ENCODE data around the gene FAM32A.

FAM32A gene

DNA sequence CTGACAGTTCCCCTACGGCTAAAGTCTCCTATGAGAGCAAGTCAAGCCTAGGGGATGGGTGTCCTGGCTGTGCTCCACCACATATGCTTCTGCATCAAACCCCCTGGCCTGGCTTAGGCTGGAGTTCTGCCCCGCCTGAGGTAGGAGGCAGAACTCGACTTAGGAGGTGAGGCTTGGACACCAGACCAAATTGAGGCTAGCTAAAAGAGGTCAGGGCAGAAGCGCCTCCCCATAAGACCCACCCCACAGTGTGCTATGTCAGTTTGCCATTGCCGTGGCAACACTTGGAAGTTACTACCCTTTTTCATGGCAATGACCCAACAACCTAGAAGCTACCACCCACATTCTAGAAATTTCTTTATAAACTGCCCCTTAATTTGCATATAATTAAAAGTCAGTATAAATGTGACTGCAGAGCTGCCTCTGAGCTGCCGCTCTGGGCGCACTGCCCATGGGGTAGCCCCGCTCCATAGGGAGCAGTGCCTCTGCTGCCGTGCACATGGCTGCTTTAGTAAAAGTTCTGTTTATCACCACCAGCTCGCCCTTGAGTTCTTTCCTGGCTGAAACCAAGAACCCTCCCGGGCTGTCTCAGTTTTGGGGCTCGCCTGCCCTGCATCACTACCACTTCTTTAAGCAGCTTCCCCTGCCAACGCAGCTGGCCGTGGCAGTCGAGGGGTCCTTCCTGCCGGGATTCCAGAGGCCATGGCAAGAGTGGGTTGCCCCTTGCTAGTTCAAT lies 32.7 kb downstream of the FAM32A start:
- H3K4me3 Mint-ChIP-seq, result peak overlapping the region; percentile 73
- H3K9me3 Mint-ChIP-seq (ENCODE audit: low read depth), result peaks cover 3% of the 10 kb centered on the region
- H3K27me3 Mint-ChIP-seq, result no peaks in the 10 kb centered on the region
- peak overlapping the region; percentile 87 for H3K27ac Mint-ChIP-seq
- peaks cover 62% of the 10 kb centered on the region for H3K4me1 Mint-ChIP-seq (ENCODE audit: low read depth)
- peaks cover 32% of the 10 kb centered on the region for H3K36me3 Mint-ChIP-seq

DNA sequence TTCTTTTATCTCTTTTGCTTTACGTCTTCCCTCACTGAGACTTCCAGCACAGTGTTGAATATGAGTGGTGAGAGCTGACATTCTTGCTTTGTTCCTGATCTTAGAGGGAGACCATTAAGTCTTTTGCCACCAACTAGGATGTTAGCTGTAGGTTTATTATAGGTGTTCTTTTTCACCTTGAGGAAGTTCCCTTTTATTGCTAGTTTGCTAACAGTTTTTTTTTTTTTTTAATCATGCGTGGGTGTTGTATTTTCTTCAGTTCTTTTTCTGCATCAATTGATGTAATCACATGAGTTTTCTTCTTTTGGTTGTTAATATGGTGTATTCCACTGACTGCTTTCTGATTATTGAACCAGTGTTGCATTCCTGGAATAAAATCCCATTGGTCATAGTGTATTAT lies 33.6 kb downstream of the FAM32A start:
- Mint-ChIP-seq H3K36me3 (peaks cover 35% of the 10 kb centered on the region), H3K27ac (peak overlapping the region; percentile 87), H3K27me3 (no peaks in the 10 kb centered on the region), H3K4me3 (peak overlapping the region; percentile 73), H3K4me1 (ENCODE audit: low read depth) (peaks cover 53% of the 10 kb centered on the region), H3K9me3 (ENCODE audit: low read depth) (peaks cover 3% of the 10 kb centered on the region)

DNA sequence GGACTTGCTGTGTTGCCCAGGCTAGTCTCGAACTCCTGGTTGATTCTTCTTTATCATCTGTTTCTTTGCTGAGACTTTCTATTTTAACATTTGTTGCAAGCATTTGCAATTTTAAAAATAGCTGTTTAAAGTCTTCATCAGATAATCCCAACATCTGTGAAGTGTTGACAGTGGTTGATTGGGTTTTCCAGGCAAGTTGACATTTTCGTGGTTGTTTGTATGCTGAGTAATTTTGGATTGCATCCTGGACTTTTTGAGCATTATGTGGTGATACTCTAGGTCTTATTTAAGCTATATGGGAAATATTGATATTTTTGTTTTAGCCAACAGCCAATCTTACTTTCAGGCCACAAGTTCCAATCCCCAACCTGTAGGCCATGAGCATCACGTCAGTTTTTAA lies 37.6 kb downstream of the FAM32A start:
- Mint-ChIP-seq H3K27ac (no peak overlapping the region), H3K36me3 (peaks cover 28% of the 10 kb centered on the region), H3K4me3 (no peak overlapping the region), H3K4me1 (ENCODE audit: low read depth) (peaks cover 23% of the 10 kb centered on the region), H3K27me3 (no peaks in the 10 kb centered on the region), H3K9me3 (ENCODE audit: low read depth) (peaks cover 3% of the 10 kb centered on the region)

DNA sequence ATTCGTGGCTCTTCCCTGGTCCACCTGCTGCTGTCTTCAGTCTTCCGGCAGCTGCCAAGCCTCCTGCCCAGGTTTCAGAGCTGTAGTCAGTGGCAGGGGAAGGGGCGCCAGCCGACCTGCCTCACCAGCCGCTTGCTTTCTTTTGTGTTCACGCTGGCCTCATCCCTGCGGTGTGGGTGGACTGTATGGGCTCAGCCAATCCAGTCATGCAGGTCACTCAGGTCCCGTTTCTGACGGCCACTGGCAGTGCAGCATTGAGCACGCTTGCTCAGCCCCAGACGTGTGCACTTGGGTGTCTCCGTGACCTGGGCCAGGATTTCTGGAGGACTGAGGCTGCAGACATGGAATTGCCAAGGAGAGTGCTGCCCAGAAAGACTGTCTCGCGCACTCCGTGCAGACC lies 38.5 kb downstream of the FAM32A start:
- Mint-ChIP-seq H3K4me3 (no peak overlapping the region), H3K27ac (no peak overlapping the region), H3K4me1 (ENCODE audit: low read depth) (peaks cover 14% of the 10 kb centered on the region), H3K27me3 (no peaks in the 10 kb centered on the region), H3K36me3 (peaks cover 24% of the 10 kb centered on the region), H3K9me3 (ENCODE audit: low read depth) (peaks cover 3% of the 10 kb centered on the region)

DNA sequence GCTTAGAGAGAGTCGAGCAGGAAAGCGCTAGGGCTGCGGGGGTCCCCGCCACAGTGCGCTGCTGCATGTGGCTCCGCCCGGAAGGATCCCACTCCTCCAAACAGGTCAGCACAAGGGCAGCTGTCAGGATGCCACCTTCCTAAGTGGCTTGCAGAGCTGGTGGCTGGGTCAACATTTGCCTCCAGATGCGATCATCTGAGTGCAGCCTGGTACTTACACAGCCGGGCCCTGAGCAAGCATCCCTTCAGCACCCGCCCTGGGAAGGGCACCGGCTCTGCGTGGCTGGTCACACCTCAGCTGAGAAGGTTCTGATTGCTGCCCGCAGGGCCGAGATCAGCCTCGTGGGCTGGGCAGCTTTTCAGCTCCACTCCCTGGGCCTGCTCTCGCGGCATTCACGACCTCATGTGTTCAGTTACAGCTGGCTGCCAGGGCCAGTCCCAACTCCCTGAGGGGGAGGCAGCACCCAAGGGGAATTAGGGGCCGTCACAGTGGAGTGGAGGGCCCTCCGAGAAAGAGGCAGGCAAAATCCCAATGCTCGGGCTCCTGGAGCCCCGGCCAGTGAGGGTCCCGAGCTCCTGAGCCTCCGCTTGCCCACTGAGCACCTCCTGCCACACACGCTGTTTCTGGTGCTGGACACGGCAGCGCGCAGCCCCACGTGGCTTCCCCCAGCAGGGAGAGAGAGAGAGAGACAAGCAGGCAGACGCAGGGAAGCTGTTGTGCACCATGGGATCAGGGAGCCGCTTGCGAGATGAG lies 39.3 kb downstream of the FAM32A start:
- Mint-ChIP-seq H3K27me3 (no peaks in the 10 kb centered on the region), H3K27ac (no peak overlapping the region), H3K9me3 (ENCODE audit: low read depth) (peaks cover 3% of the 10 kb centered on the region), H3K36me3 (peaks cover 20% of the 10 kb centered on the region), H3K4me1 (ENCODE audit: low read depth) (peaks cover 9% of the 10 kb centered on the region), H3K4me3 (no peak overlapping the region)

DNA sequence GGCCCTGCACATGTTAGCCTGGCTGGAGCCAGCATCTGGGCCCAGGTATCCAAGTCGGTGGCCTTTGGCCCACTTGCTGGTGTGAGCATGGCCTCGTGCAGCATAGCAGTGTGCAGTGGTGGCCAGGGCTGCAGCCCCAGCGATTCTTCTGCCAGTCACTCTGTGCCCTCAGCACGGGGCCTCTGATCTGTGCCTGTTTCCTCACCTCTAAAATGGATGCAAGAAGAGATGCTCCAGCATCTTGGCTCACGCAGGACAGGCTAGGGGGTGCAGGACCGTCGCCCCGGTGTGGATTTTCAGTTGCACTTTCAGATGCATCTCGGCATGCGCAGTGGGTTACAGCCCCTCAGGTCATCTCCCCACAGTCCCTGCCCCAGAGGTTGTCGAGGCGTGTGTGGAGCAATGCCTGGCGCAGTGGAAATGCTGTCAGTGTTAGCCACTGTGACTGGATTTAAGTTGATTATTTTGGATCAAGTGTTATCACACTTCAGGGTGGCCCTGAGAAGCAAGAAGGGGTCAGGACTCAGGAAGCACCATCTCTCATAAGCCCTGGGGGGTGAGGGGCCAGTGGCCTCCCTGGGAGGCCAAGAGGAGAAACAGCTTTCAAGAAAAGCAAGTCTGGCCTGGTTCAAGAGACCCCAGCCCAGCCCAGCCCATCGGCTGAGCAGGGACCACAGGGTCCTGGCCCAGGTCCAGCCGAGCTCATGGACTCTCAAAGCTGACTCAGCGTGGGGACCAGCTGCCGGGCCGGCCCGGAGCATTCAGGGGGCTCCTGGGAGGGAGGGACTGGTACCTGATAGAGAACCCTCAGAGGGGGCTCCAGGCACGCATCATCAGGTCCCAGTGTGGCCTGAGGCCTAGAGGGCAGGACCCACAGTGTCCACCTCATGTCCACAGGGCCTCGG lies 40.3 kb downstream of the FAM32A start:
- Mint-ChIP-seq H3K9me3 (ENCODE audit: low read depth) (peaks cover 3% of the 10 kb centered on the region), H3K27me3 (no peaks in the 10 kb centered on the region), H3K36me3 (peaks cover 20% of the 10 kb centered on the region), H3K27ac (no peak overlapping the region), H3K4me3 (no peak overlapping the region), H3K4me1 (ENCODE audit: low read depth) (peaks cover 4% of the 10 kb centered on the region)

DNA sequence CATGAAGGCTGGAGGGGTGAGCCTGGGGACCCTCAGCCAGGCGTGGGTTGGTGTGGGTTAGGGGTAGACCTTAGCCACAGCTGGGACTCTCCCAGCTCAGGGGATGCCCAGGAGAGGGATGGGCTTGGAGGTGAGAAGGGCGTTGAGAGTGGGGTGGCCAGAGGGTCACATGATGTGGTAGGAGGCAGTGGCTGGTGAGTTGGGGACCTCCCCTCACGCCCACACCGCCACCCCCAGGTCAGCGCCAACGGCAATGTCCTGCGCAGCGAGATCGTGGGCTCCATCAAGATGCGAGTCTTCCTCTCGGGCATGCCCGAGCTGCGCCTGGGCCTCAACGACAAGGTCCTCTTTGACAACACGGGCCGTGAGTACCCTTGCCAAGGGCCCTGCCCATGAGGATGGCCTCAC lies 41.0 kb downstream of the FAM32A start:
- peaks cover 3% of the 10 kb centered on the region for H3K4me1 Mint-ChIP-seq (ENCODE audit: low read depth)
- no peaks in the 10 kb centered on the region for H3K9me3 Mint-ChIP-seq (ENCODE audit: low read depth)
- H3K27me3 Mint-ChIP-seq, result no peaks in the 10 kb centered on the region
- no peak overlapping the region for H3K27ac Mint-ChIP-seq
- H3K4me3 Mint-ChIP-seq, result no peak overlapping the region
- H3K36me3 Mint-ChIP-seq, result peaks cover 15% of the 10 kb centered on the region

DNA sequence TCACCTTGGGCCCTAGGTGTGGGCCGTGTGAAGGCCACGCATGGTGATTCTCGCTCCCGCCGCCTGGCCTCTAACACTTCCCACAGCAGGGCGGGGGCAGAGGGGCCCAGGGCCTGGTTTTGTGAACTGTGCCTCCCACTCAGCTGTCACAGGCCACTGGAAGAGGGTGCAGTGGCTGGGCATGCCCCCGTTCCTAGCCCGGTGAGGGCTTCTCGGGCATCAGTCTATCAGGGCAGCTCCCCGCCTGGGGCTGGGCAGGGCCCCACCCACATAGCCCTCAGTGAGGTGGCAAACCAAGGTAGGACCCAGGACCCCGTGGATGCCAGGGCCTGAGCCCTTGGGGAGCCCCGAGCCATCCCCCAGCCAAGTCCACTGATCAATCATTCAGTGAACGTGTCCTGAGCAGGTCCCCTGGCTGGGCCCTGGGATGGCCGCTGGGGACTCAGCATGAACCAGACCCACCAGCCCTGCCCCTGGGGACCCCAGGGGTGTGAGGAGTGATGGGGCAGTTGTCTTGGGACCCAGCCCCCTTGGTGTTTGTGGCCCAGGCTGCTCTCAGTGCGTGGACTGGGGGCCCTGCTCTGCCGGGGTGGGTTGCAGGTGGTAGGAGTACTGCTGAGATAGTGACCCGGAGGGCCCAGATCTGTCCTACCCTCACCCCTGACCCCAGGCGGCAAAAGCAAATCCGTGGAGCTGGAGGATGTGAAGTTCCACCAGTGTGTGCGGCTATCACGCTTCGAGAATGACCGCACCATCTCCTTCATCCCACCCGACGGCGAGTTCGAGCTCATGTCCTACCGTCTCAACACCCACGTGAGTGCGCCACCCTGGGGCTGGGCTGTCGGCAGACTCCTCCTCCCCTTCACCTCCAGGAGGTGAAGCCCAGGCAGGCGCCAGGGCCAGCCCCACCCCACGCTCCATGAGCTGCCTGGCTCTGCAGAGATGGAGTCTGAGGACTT lies 41.9 kb downstream of the FAM32A start:
- peaks cover 11% of the 10 kb centered on the region for H3K36me3 Mint-ChIP-seq

DNA sequence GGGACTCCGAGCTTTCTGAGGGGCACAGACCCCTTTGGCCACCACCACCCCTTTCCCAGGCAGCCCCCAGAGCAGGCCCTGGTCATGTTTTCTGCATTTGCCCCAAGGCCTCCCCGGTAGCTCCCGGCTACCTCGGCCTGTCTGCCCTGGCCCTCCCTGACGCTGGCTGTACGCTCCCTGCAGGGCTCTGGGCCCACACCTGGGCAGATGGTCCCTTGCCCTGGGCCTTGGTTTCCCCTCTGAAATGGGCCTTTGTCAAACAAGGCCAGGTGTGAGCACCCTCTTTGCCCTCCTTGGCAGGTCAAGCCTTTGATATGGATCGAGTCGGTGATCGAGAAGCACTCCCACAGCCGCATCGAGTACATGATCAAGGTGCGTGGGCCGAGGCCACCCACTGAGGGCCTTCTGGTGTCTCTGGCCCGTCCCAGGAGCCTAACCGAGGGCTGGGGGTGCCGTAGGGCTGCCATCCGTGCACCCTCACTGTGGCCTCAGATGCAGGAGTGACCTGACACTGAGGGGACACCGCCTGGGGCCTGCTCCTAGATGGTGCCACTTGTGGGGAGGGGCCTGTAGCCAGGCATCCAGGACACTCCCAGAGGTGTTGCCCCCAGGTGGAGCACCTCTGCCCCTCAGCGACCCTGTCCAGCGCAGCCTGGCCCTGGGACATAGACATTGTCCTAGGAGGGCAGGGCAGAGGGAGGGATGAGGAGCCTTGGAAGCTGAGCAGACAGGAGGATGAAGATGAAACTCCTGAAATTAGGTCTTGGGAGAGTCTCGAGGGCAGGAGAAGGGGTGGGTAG lies 42.8 kb downstream of the FAM32A start:
- Mint-ChIP-seq H3K4me1 (ENCODE audit: low read depth) (peaks cover 7% of the 10 kb centered on the region), H3K27ac (no peak overlapping the region), H3K9me3 (ENCODE audit: low read depth) (no peaks in the 10 kb centered on the region), H3K36me3 (peaks cover 7% of the 10 kb centered on the region), H3K4me3 (no peak overlapping the region), H3K27me3 (no peaks in the 10 kb centered on the region)

More for the DNA sequence above, 41.9 kb downstream of the FAM32A start:
- H3K4me1 Mint-ChIP-seq (ENCODE audit: low read depth), result peaks cover 3% of the 10 kb centered on the region
- H3K4me3 Mint-ChIP-seq, result no peak overlapping the region
- no peaks in the 10 kb centered on the region for H3K9me3 Mint-ChIP-seq (ENCODE audit: low read depth)
- H3K27ac Mint-ChIP-seq, result no peak overlapping the region
- H3K27me3 Mint-ChIP-seq, result no peaks in the 10 kb centered on the region

DNA sequence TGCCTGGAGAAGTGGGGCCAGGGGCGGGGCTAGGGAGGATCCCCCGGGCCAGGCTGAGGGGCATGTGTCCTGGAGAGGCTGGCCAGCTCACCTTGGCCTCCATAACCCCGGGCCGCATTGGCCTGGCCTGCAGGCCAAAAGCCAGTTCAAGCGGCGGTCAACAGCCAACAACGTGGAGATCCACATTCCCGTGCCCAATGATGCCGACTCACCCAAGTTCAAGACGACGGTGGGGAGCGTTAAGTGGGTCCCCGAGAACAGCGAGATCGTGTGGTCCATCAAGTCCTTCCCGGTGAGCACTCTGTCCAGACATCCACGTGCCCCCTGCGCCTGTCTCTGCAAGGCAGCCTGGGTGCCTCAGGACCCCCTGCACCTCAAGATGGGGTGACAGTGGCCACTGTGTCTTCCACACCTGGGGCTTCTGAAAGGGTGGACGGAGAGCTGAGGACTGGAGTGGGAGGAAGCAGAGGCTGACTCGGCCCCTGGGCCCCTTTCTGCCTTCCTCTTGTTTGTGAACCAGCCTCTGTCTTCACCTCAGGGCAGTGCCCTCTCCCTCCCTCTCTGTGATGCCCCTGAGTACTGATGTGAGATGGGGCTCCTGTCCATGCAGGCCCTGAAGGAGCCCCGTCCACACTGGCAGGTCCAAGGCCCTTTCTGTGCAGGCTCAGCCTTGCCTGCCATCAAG lies 43.6 kb downstream of the FAM32A start:
- H3K36me3 Mint-ChIP-seq, result peaks cover 4% of the 10 kb centered on the region
- no peak overlapping the region for H3K4me3 Mint-ChIP-seq
- no peaks in the 10 kb centered on the region for H3K27me3 Mint-ChIP-seq
- H3K27ac Mint-ChIP-seq, result no peak overlapping the region
- no peaks in the 10 kb centered on the region for H3K9me3 Mint-ChIP-seq (ENCODE audit: low read depth)
- peaks cover 8% of the 10 kb centered on the region for H3K4me1 Mint-ChIP-seq (ENCODE audit: low read depth)

DNA sequence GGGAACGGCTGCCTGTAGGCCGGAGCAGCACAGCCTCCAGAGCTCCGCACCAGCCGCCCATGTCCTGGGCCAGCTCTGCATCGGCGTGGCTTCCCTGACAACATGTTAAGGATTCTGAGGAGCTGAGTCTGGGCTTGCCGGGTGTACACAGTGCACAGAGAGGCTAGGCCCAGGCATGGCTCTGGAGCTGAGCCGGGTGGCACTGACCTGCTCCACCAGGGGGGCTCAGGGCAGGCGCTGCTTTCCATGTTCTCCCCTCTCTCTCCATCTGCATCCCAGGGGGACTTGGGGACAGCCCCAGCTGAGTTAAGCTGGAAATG lies 44.1 kb downstream of the FAM32A start:
- peaks cover 4% of the 10 kb centered on the region for H3K36me3 Mint-ChIP-seq
- no peak overlapping the region for H3K27ac Mint-ChIP-seq
- H3K9me3 Mint-ChIP-seq (ENCODE audit: low read depth), result no peaks in the 10 kb centered on the region
- H3K27me3 Mint-ChIP-seq, result no peaks in the 10 kb centered on the region
- H3K4me1 Mint-ChIP-seq (ENCODE audit: low read depth), result peaks cover 10% of the 10 kb centered on the region
- no peak overlapping the region for H3K4me3 Mint-ChIP-seq

DNA sequence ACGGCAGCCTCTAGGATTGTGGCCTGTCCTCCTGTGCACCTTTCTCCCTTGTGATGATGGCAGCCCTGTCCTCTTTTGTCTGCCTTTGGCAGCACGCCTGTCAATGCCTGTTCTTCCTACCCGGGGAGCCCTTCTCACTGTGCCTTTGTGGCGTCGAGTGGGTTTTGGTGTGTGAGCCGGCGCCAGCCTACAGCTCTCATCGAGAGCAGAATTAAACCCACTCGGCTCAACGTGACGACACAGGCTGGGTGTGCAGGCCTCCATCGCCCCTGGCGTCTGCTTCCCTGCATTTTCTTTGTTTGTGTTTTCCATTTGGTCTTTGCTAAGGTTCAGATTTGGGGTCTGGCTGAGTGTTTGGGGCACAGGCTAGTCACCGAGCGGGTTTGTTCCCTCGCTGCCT lies 46.9 kb downstream of the FAM32A start:
- peaks cover 12% of the 10 kb centered on the region for H3K36me3 Mint-ChIP-seq
- H3K4me1 Mint-ChIP-seq (ENCODE audit: low read depth), result peaks cover 37% of the 10 kb centered on the region
- no peaks in the 10 kb centered on the region for H3K27me3 Mint-ChIP-seq
- peak overlapping the region; percentile 61 for H3K27ac Mint-ChIP-seq
- H3K9me3 Mint-ChIP-seq (ENCODE audit: low read depth), result no peaks in the 10 kb centered on the region
- no peak overlapping the region for H3K4me3 Mint-ChIP-seq

DNA sequence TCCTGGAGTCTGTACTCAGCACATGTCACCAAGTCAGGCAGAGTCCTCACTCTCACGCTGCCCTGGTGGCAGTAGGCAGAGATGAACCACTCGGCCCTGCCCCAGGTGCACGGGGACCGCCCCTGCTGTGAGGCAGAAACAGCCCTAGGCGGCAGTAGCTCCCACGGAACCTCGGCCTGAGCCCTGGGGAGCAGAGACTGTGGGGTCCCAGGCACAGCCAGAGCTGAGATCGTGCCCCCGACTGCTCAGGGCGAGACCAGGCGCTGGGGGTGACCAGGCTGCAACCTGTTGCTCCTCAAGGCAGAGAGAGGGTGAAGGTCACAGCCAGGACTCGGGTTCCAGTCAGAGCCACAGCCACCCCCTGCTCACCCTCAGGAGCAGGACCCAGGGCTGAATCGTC lies 47.4 kb downstream of the FAM32A start:
- peaks cover 39% of the 10 kb centered on the region for H3K4me1 Mint-ChIP-seq (ENCODE audit: low read depth)
- H3K36me3 Mint-ChIP-seq, result peaks cover 12% of the 10 kb centered on the region
- H3K9me3 Mint-ChIP-seq (ENCODE audit: low read depth), result no peaks in the 10 kb centered on the region
- no peaks in the 10 kb centered on the region for H3K27me3 Mint-ChIP-seq
- peak overlapping the region; percentile 61 for H3K27ac Mint-ChIP-seq
- no peak overlapping the region for H3K4me3 Mint-ChIP-seq

Data from activated naive CD8-positive, alpha-beta T cell (primary cell).